K562 (cell line): ENCODE results near the gene MAP3K13. TPM values are rescaled to one million over a fixed set of nuclear protein-coding genes. Genes with fewer than 3 reads are reported as not detected.

ENCODE experiments used
- CREBBP ChIP-seq: IDR thresholded peaks from one replicate; pipeline ENCODE4 v1.6.1; 2012; ENCODE audit warnings: low read depth, mild to moderate bottlenecking, control low read depth, inconsistent platforms, low read length
- CTCF ChIP-seq, 3 experiments: IDR thresholded peaks in 2 of 3; conservative IDR thresholded peaks in 1 of 3; 2 replicates each; pipeline ENCODE4 v1.5.1; 2011 to 2012; ENCODE audit warnings: low read length in 3 of 3, mild to moderate bottlenecking in 3 of 3, control low read depth in 2 of 3, improper control_type of control experiment in 1 of 3, inconsistent platforms in 1 of 3, low read depth in 1 of 3, mixed read lengths in 1 of 3, moderate library complexity in 1 of 3; ENCODE audit not compliant: insufficient read depth in 2 of 3
- E2F3 ChIP-seq: fragments of 250-450 bp; sonication (Bioruptor Pico); IDR thresholded peaks from 2 replicates; pipeline ENCODE4 v1.4.0; 2020; ENCODE audit warnings: mild to moderate bottlenecking
- ETV1 ChIP-seq: fragments of 450-650 bp; conservative IDR thresholded peaks from 2 replicates; pipeline ENCODE4 v1.6.1; 2016; ENCODE audit warnings: missing genetic modification characterization, control low read depth, low read depth, missing compliant biosample characterization
- FOXK2 ChIP-seq, 2 experiments: fragments of 450-650 bp; IDR thresholded peaks in 1 of 2; conservative IDR thresholded peaks in 1 of 2; 2 replicates each; pipeline ENCODE4 v1.6.1; 2016; ENCODE audit warnings: low read depth in 2 of 2, mild to moderate bottlenecking in 1 of 2
- GATA2 ChIP-seq: sonication (generic); formaldehyde crosslinking; IDR thresholded peaks from 2 replicates; pipeline ENCODE4 v1.4.0; 2020; ENCODE audit warnings: mild to moderate bottlenecking, missing genetic modification reagents
- HDAC1 ChIP-seq, 2 experiments: fragments of 450-650 bp; IDR thresholded peaks; 2 replicates each; pipeline ENCODE4 v1.6.1; 2016 to 2017; ENCODE audit warnings: inconsistent platforms in 1 of 2, mild to moderate bottlenecking in 1 of 2, moderate library complexity in 1 of 2
- HDAC3 ChIP-seq: fragments of 450-650 bp; IDR thresholded peaks from 2 replicates; pipeline ENCODE4 v1.6.1; 2018; ENCODE audit warnings: borderline replicate concordance, mild to moderate bottlenecking, moderate library complexity; ENCODE audit not compliant: partially characterized antibody
- KAT8 ChIP-seq: fragments of 450-650 bp; IDR thresholded peaks from 2 replicates; pipeline ENCODE4 v1.6.1; 2016; ENCODE audit warnings: low read depth, mild to moderate bottlenecking
- LCOR ChIP-seq: sonication (generic); formaldehyde crosslinking; IDR thresholded peaks from 2 replicates; pipeline ENCODE4 v1.8.0; 2022; ENCODE audit warnings: mild to moderate bottlenecking, missing genetic modification reagents
- MYC ChIP-seq, 2 experiments: fragments of 250-450 bp in 1 of 2; sonication (Bioruptor Pico) in 1 of 2; IDR thresholded peaks; 2 replicates each; pipeline versions ENCODE4 v1.5.1 to v1.6.1; 2012 to 2021; ENCODE audit warnings: low read depth in 2 of 2, borderline replicate concordance in 1 of 2, improper control_type of control experiment in 1 of 2, low read length in 1 of 2, mild to moderate bottlenecking in 1 of 2, moderate library complexity in 1 of 2
- NCOA2 ChIP-seq, 2 experiments: fragments of 450-650 bp; IDR thresholded peaks; 2 replicates each; pipeline ENCODE4 v1.6.1; 2018; ENCODE audit warnings: mild to moderate bottlenecking in 2 of 2, moderate library complexity in 1 of 2; ENCODE audit not compliant: partially characterized antibody in 2 of 2
- PYGO2 ChIP-seq: fragments of 450-650 bp; IDR thresholded peaks from 2 replicates; pipeline ENCODE4 v1.6.1; 2016; ENCODE audit warnings: mild to moderate bottlenecking, missing genetic modification characterization, moderate library complexity, missing compliant biosample characterization
- RBM22 ChIP-seq: fragments of 200-400 bp; formaldehyde crosslinking; IDR thresholded peaks from 2 replicates; pipeline ENCODE4 v1.6.1; 2018; ENCODE audit warnings: low read length, low read depth; ENCODE audit not compliant: poor library complexity, severe bottlenecking
- RBM25 ChIP-seq: fragments of 200-400 bp; formaldehyde crosslinking; IDR thresholded peaks from 2 replicates; pipeline ENCODE4 v1.6.1; 2018; ENCODE audit warnings: low read length, low read depth, moderate library complexity; ENCODE audit not compliant: severe bottlenecking
- TARDBP ChIP-seq: fragments of 450-650 bp; IDR thresholded peaks from 2 replicates; pipeline ENCODE4 v1.6.1; 2016
- TCF3 ChIP-seq: sonication (generic); formaldehyde crosslinking; IDR thresholded peaks from 2 replicates; pipeline ENCODE4 v1.4.0; 2020; ENCODE audit warnings: mild to moderate bottlenecking, missing genetic modification reagents
- TRIM28 ChIP-seq: fragments of 450-650 bp; IDR thresholded peaks from 2 replicates; pipeline ENCODE4 v1.6.1; 2017
- U2AF2 ChIP-seq: fragments of 200-400 bp; formaldehyde crosslinking; optimal IDR thresholded peaks from 2 replicates; pipeline ENCODE3; 2017; ENCODE audit warnings: low read depth, mild to moderate bottlenecking, low read length
- ZBTB43 ChIP-seq: sonication (generic); formaldehyde crosslinking; IDR thresholded peaks from 2 replicates; pipeline ENCODE4 v1.8.0; 2023; ENCODE audit warnings: mild to moderate bottlenecking, missing genetic modification reagents
- ZNF263 ChIP-seq: sonication (generic); formaldehyde crosslinking; IDR thresholded peaks from 2 replicates; pipeline ENCODE4 v1.8.0; 2022; ENCODE audit warnings: mild to moderate bottlenecking, missing genetic modification reagents, borderline replicate concordance
- ZSCAN32 ChIP-seq: fragments of 450-650 bp; formaldehyde crosslinking; IDR thresholded peaks from 2 replicates; pipeline ENCODE4 v1.4.0; 2020; ENCODE audit warnings: mild to moderate bottlenecking, moderate library complexity
- polyA plus RNA-seq, 8 experiments: library from polyadenylated mRNA; depleted of rRNA in 4 of 8; stranded (reverse) in 5 of 8; unstranded in 3 of 8; fragments of >200 nt; fragmentation: Nextera tagmentation in 2 of 8; fragmentation: Illumina TruSeq in 1 of 8; extraction: Ambion mirVana in 2 of 8; extraction: Trizol in 1 of 8; gene quantifications; 2 replicates each; pipeline versions ENCODE4 v1.2.1 to v1.2.3, GENCODE V29; 2011 to 2014; ENCODE audit warnings: inconsistent platforms in 1 of 8, missing spikeins in 1 of 8
- total RNA-seq, 7 experiments: library from RNA; depleted of rRNA in 6 of 7; stranded (reverse); fragments of >200 nt in 6 of 7; fragmentation: Illumina TruSeq in 2 of 7; extraction: Trizol in 2 of 7; gene quantifications; 2 replicates each; pipeline versions ENCODE4 v1.2.1 to v1.2.3, GENCODE V29; 2011 to 2021; ENCODE audit warnings: low replicate concordance in 1 of 7
- TF ChIP-seq, protein P1 (sequence below): sonication (generic); formaldehyde crosslinking; IDR thresholded peaks from 2 replicates; pipeline ENCODE4 v1.8.0; 2022; ENCODE audit warnings: missing genetic modification reagents, mild to moderate bottlenecking, borderline replicate concordance

The MAP3K13 gene
- total and polyA plus RNA-seq, 9 of the 15 experiments (the other 6 are each of a cell fraction or from before 2014, with no cell fraction given): 0.04 to 0.32 (median 0.15) TPM; not detected in 2

DNA sequence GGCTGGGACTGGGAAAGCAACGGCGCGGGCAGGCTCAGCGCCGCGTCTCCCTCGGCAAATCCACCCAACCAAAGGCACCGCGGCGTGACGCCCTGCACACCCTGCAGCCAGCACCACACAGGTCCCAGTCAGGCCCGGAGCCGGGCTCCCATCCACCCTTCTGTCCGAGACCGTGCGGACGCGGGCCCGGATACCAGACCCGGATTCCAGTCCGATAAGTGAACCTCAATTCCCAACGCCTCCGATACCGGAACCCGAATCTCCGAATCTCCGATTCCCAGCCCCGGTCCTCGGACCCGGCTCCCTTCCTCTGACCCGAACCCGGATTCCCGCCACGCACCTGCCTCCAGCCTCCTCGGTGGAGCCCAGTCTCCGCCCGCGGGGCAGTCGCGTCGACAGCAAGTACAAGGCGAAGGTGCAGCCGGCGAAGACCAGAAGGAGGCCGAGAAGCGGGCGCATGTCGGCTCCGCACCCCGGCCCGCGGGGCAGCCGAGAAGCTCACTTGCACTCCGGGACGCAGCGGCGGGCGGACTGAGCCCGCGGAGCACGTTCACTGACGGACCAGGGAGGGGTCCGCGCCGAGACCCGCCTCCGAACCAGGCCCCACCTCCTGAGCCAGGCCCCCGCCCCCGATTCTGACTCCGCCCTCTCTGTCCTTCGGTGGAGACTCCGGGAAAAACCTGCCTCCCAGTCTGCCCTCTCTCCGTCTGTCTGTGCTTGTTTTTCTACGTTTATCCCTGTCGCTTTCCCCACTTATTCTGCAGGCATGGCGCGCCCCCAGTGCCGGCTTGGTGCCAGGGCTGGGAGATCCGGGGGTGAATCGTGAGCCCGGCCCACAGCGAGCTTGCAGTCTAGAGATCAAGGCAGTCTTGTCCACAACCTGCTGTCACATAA lies 135.8 kb downstream of the MAP3K13 start, which contains the start of gene TMEM41A (continued):
- no peak for TF ChIP-seq NCOA2 (IDR thresholded peaks at IDR 0.05; ENCODE audit: partially characterized antibody in 2 of 2)
- peak; percentile 90 for TF ChIP-seq RBM22
- peak; percentile 59; the same call in 1 of the 2 replicates for TF ChIP-seq E2F3 (CRISPR knock-in tag)
- no peak for TF ChIP-seq PYGO2 (tag)
- peak; percentile 57 for TF ChIP-seq TCF3 (CRISPR knock-in tag)
- no peak for TF ChIP-seq ZBTB43 (CRISPR knock-in tag)
- peak; percentile 98 for TF ChIP-seq TRIM28
- TF ChIP-seq HDAC1 (IDR thresholded peaks at IDR 0.05): peak in 1 of 2 experiments; percentile 81; a peak in 1 of 4 replicates
- no peak for TF ChIP-seq U2AF2
- no peak for TF ChIP-seq KAT8
- TF ChIP-seq HDAC3: no peak
- TF ChIP-seq ETV1 (tag): peak; percentile 61; the same call in 1 of the 2 replicates
- TF ChIP-seq MYC (IDR thresholded peaks at IDR 0.05; ENCODE audit: low read depth, low read length): peak; percentile 90
- peak; percentile 84; the same call in 1 of the 2 replicates for TF ChIP-seq MYC (CRISPR knock-in tag; IDR thresholded peaks at IDR 0.05; ENCODE audit: borderline replicate concordance, low read depth)
- no peak for TF ChIP-seq TARDBP
- TF ChIP-seq CTCF (IDR thresholded peaks at IDR 0.05 in 2 of 3, conservative IDR thresholded peaks at IDR 0.05 in 1 of 3; ENCODE audit: insufficient read depth in 2 of 3, low read depth in 1 of 3, low read length in 3 of 3): peak in 1 of 3 experiments; percentile 5; a peak in 2 of 6 replicates
- TF ChIP-seq, protein P1, sequence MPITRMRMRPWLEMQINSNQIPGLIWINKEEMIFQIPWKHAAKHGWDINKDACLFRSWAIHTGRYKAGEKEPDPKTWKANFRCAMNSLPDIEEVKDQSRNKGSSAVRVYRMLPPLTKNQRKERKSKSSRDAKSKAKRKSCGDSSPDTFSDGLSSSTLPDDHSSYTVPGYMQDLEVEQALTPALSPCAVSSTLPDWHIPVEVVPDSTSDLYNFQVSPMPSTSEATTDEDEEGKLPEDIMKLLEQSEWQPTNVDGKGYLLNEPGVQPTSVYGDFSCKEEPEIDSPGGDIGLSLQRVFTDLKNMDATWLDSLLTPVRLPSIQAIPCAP (CRISPR knock-in tag): no peak
- TF ChIP-seq CREBBP: no peak
- no peak for TF ChIP-seq ZSCAN32 (CRISPR knock-in tag)
- TF ChIP-seq GATA2: peak; percentile 57; the same call in 1 of the 2 replicates
- TF ChIP-seq LCOR: peak; percentile 91
- TF ChIP-seq FOXK2 (conservative IDR thresholded peaks at IDR 0.05 in 1 of 2, IDR thresholded peaks at IDR 0.05 in 1 of 2; ENCODE audit: low read depth in 2 of 2): peak in 1 of 2 experiments; percentile 67; a peak in 1 of 4 replicates
- TF ChIP-seq ZNF263 (CRISPR knock-in tag): no peak
- TF ChIP-seq RBM25: peak; percentile 18
